Stimulated activated CD4-positive, alpha-beta T cell treated with anti-CD3 and anti-CD28 coated beads, Interleukin-1b, Interleukin-23, amount 100 ng/mL, for 48 hours (primary cell): ENCODE data around the gene MALRD1.
"Not testable (repeated sequence)": the region's sequence is repeated elsewhere in the genome, so short reads cannot be mapped to it uniquely, and the experiment has no call there.

Experiments
- DNase-seq: peaks from one replicate; pipeline ENCODE4 v3.0.0-alpha.2; 2020

MALRD1 gene

DNA sequence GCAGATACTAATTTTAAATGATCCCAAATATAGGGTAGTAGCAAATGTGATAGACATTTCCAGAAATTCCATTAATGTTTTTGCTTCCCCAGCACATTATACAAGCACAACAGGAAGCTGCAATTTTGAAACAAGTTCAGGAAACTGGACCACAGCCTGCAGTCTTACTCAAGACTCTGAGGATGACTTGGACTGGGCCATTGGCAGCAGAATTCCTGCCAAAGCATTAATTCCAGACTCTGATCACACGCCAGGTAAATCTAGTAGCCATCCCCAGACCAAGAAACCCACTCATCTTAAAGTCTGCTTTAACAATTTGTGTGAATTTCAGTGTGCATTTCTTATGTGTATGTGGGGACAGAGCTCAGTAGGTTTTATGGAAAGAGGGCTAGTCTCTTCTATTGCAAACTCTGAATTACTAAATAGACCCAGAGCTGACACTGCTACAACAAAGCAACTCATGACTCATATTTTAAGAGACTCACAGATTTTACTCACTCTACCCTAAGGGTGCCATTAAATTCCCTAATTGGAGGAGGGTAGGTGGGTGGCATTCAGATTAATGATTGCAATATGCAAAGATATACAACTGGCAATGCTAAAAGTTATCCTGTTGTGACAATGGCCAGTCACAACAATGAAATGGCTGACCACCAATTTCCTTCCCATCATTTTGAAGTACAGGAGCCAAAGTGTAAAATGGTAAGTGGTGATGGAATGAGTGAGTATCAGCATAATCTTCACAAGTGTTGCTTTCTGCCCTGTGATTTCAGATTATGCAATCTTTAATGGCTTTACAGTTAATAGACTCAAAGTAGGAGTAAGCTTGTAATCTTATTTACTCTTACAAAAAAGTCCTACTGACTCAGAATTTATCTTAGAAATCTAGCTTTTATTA is 450.0 kb downstream of the MALRD1 start:
- no peak for DNase-seq

DNA sequence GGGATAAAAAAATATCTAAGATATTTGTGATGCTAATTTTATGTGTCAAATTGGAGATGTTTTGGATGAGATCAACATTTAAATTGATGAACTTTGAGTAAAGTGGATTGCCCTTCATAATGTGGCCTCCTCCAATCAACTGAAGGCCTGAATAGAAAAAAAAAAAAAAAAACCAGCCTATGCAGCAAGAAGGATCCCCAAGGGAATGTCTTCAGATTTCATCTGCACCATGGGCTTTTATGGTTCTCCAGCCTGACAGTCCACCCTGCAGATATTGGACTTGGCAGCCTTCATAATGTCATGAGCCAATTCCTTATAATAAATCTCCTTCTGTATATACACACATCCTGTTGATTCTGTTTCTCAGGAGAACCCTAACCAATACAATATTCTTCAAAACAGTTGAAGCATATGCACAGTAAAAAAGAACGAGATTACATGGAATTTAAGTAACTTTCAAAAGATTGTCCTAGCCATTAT is 450.7 kb downstream of the MALRD1 start:
- no peak for DNase-seq

DNA sequence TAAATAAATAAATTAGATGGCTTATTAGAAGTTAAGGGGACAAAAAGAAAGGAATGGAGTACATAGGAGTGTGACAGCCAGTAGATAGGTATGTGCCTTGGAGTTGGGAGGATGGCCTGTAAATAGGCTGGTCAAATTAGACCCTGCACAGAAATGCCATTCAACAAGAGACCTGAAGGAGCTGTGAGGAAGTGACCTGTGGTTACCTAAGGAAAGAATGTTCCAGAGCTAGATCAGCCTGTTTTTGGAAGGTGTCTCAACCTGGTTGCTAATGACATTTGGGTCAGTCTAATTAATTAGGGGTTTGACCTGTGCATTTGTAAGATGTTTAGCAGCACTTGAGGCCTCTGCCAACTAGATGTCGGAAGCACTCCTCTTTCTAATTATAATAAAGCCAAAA is 452.4 kb downstream of the MALRD1 start:
- DNase-seq = no peak

DNA sequence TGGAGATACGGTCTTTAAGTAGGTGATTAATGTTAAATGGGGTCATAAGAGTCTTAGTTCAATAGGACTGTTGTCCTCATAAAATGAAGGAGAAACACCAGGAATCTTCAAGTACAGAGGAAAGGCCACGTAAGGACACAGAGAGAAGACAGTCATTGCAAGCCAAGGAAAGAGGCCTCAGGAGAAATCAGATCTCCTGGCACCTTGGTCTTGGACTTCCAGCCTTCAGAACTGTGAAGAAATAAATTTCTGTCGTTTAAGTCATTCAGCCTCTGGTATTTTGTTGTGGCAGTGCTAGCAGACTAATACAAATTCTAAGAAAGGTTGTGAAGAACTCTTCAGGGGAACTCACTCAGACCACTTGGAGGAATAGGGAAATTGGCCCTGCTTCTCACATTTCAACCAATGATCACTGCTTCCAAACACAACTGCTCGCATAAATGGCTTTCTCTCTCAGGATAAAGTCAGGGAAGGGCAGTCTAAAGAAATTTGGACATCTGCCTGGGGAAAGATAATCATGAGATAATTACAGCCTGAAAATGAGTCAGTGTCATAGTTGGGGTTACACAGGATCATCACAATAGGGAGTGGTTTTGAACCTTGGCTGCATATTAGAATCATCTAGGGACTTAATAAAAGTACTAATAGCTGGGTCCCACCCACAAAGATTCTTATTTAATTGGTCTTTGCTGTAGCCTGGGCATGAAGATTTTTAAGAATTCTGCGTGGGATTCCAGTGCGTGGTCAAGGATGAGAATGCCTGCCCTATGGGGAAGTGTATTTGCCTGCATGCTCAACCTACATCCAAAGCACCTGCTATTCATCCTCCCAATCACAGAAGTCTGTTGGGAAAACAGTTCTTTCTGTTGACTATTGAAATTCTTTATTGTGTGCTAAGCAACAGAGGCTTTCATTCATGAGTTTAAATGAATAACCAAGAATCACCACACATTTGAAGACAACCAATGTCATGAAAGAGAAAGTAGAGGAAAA is 457.0 kb downstream of the MALRD1 start:
- DNase-seq = no peak

DNA sequence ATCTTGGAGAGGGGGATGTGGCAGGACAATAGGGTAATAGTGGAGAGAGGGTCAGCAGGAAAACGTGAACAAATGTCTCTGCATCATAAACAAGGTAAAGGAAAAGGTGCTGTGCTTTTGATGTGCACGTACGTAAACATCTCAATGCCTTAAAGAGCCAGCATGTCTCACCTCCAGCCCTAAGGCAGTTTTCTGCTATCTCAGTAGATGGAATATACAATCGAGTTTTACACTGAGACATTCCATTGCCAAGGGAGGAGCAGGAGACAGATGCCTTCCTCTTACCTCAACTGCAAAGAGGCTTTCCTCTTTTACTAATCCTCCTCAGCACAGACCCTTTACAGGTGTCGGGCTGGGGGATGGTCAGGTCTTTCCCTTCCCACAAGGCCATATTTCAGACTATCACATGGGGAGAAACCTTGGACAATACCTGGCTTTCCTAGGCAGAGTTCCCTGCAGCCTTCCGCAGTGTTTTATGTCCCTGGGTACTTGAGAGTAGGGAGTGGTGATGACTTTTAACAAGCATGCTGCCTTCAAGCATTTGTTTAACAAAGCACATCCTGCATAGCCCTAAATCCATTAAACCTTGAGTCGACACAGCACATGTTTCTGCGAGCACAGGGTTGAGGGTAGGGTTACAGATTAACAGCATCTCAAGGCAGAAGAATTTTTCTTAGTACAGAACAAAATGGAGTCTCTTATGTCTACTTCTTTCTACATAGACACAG is 461.6 kb downstream of the MALRD1 start:
- not testable (repeated sequence) for DNase-seq

DNA sequence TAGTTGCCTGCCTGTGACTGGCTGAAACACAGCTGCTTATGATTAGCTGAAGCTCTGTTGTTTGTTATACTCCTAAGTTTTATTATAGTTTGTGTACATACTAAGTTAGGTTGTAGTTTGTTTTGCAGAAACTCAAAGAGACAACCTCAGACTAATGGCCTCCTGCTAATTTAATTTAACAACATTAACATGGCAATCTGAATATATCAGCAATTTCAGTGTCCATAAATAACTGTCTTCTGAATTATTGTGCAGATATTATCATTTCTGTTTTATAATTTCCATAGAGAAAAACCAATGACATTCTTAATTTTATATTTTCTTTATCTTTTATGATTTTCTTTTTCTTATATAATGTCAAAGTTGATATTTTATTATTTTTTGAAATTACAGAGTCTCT is 469.5 kb downstream of the MALRD1 start:
- no peak for DNase-seq

DNA sequence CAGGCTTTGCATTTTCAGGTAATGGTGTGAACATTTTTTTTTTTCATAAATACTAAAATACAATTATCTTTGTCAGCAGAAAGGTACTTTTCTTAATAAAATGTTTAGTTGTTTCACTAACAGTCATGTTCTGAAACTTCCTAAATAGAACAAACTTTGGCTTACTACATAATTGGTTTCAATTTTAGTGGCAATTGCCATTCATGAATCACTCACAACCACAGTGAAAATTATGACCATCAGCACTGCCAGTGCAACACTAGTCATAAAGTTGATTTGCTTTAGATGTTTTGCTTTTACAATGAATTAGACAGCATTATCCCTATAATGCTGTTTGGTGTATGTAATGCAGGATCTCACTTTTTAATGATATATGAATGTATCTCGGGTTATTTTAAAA is 470.0 kb downstream of the MALRD1 start:
- DNase-seq = no peak

DNA sequence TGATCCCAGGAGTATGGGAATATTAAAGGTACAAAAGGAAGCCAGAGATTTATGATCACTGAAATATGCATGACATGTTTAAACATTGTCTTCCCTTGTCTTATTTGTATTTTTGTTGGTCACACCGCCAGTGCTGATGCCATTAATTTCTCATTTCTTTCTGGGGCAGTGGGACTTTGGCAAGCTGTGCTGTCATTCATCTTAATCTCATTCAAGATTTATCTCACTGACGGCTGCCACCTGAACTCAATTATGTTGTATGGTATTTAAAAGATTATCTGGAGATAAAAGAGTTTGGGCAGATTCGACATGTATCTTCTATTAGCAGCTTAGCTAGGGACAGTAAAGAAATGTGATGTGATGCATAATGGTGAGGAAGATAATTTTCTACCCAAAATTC is 482.7 kb downstream of the MALRD1 start:
- no peak for DNase-seq

DNA sequence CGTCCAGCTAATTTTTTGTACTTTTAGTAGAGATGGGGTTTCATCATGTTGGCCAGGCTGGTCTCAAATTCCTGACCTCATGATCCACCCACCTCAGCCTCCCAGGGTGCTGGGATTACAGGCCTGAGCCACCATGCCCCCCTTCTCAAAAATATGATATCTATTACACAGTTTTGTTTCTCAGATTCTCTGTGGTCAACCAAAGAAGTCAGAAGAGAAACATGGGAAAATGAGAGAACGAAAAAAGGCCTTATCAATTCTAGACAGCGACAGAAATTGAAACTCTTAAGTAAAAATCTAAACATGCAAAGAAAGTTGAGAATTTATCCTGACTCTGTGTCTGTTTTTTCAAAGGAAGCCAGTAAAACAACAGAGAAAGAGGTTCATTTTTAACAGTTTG is 483.8 kb downstream of the MALRD1 start:
- no peak for DNase-seq

DNA sequence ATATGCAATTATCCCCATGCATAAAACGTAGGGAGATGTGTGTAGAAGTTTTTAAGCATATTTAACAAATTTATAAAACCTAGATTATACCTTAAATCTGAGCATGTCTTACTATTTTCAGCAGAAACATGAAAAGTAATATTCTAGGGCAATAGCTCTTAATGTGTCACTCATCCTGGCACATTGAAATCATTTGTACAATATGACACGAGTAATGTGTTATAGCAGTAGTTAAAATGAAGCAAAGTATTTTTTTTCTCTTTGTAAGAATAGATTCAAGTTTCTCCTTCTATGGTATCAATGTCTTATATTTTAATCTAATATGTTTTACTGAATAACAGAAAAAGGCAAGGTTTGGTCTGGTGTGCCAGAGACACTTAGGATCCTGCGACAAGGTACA is 492.7 kb downstream of the MALRD1 start:
- DNase-seq = no peak

DNA sequence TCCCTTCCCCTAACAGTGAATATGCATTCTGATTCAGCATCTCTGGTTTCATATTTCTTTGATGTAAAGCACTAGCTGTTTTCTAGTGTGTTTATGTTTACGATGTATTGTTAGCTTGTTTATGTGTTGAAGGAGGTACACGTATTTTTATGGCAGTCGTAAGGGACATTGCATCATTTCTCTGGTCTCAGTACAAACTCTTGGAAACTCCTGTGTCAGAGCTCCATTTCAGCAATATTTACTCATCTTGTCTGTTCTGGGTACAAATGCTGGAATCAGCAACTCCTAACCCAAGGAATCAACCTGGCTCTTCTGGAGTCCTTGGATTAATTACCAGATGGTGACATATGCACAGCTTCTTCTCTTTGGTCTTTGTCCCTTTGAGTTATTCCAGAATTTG is 497.6 kb downstream of the MALRD1 start:
- DNase-seq = no peak

DNA sequence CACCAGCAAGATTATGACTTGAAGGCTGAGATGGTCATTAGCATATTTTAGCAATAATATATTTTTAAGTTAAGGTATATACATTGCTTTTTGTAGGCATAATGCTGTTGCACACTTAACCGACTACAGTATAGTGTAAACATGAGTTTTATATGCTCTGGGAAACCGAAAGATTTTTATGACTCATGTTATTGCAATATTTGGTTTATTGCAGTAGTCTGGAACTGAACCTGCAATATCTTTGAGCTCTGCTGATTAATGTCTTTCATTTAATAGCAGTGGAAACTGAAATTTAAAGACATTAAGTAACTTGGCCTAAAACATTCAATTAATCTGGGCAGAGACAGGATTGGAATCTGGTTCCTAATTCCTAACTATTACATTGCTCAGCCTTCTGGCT is 500.9 kb downstream of the MALRD1 start:
- no peak for DNase-seq

DNA sequence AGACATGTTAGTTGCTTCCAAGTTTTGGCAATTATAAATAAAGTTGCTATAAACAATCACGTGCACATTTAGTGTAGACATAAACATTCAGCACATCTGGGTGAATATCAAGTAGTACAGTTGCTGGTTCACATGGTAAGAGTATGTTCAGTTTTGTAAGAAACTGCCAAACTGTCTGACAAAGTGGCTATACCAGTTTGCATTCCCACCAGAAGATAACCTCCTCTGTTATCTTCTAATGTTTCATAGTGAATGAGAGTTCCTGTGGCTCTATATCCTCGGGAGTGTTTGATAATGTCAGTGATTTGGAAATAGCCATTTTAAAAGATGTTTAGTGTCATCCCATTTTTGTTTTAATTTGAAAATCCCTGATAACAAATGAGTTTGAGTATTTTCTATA is 508.1 kb downstream of the MALRD1 start:
- DNase-seq = no peak

DNA sequence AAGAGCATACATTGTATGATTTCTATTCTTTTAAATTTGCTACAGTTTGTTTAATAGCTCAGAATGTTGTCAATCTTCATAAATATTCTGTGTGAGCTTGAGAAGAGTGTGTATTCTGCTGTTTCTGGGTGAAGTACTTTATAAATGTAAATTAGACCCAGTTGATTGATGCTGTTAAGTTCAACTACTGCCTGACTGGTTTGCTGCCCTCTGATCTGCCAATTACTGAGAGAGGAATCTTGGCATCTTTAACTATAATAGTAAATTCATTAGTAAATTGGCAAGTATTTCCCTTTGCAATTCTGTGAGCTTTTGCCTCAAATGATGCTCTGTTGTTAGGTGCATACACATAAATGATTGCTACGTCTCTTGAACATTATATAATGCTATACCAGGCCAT is 512.6 kb downstream of the MALRD1 start:
- DNase-seq = no peak

DNA sequence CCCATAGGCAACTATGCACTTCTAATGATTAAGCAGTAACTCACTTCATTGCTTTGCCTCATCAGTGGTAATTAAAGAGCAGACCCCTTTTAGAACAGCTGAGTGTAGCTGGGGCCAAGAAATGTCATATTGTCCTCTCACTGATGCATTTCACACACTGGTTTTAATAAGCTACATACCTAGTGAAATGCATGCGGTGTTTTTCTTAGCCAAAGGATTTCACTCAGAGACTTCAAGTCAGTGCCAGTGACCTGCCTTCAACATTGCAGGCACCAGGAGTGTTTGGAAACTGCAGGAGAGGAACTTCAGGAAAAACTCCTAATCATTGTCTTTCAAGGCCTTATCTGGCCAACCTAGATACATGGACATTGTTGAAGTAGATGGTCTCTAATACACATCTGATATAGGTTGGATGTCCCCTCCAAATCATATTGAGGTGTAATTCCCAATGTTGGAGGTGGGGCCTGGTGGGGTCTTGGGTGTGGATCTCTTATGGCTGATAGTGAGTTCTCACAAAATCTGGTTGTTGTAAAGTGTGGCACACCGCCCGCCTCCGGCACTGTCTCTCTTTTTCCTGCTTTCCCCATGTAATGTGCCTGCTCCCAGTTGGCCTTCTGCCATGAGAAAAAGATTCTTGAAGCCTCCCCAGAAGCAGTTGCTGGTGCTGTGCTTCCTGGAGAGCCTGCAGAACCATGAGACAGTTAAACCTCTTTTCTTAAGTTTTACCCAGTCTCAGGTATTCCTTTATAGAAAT is 515.0 kb downstream of the MALRD1 start:
- no peak for DNase-seq

DNA sequence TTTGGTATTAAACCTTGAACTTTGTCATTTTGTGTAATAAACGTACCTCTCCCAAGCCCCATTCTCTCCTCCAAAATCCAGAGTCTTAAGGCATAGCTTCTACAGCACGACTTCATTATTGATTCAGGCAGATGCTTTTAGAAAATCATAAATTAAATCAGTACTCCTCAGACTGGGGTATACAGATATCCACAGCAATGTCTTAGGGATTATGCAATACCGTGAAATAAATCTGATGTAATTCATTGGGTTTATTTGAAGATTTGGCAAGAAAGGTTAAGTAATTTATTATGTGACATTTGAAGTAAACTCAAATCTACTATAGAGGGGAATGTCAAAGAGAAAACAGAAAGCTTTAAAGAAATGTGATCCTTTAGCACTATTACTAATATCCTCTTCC is 521.5 kb downstream of the MALRD1 start:
- no peak for DNase-seq

DNA sequence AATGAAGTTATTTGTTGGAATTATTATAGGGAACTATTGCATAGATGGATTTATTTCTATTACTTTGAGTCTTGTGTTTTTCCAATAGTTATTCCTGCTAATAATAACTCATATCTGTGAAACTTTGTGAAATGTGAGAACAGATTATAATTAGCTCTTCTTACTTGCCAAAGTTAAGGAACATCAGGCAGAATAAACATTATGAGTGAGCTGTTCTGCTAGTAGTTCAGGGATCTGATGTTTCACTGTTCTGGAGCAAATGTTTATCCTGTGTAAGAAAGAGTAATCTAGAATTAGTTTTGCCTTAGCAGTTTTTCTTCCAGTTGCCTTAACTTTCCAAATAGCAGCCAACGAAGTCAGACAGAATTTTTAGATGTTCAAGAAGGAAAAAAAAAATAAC is 522.4 kb downstream of the MALRD1 start:
- DNase-seq = no peak

DNA sequence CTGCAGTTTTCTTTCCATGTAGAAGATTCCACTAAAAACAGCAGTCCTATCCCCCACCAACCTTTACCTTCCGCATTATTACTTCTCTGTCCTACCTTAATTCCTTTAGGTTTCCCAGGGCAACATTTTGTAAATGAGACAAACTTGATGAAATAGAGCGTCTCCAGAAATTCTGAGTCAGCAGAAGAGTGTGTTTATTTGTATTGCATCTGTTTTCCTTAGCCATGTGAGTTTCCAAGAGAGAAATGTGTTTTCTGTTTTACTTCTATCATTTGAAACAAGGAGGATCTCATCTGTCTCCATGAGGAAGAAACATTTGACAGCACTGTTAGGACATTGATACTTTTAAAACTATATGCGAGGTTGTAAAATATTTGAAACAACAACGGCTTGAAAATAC is 523.5 kb downstream of the MALRD1 start:
- no peak for DNase-seq

DNA sequence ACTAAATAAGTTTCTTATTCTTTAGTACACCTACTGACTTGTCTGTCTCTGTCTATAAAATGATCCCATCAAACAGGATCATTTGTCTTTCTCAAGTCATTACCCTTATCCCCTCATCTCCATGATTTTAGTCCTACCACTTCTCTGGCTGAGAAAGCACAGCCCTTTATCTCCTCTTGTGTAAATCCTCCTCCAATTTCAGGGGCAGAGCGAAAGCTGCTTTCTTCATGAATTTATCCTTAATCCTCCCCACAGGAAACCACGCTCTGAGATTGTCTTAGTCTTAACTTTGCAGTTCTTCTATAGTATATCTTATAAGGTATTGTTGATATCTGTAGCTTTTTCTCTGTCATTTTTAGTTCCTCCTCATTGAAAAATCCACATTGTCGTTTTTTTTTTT is 528.0 kb downstream of the MALRD1 start:
- DNase-seq = no peak

DNA sequence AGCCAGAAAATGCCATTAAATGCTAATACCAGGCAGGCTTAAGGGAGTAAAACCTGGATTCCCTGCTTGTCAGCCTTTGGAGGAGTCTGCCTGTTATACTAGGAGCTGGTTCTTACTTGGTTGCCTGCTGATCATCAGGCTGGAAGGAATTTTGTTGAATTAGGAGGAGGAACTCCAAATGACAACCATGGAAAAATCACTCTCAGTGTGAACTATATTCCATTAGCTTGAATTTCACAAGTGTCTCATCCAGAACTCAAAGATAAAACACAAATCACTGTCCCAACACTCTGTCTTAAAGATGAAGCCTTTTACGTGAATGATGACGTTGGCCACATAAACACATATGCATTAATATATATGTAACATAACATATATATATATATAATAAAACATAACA is 528.8 kb downstream of the MALRD1 start:
- DNase-seq = no peak

DNA sequence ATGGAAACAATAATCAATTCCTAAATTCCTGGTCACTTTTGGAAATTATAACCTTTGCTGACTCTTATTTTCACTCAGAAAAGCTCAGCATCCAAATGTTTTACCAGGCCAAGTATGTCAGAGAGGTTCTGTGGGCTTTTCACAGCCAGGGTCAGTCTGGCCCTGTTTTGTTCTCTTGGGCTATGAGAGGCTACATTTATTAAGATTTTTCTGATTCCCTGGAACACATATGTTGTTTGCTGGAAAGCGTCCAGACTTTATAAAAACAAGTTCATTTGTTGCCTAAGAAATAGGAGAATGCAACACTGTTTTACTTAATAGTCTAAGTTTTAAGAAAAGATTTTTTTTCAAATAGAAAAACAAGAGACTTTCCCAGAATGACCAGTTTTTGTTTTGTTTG is 529.2 kb downstream of the MALRD1 start:
- DNase-seq = no peak

DNA sequence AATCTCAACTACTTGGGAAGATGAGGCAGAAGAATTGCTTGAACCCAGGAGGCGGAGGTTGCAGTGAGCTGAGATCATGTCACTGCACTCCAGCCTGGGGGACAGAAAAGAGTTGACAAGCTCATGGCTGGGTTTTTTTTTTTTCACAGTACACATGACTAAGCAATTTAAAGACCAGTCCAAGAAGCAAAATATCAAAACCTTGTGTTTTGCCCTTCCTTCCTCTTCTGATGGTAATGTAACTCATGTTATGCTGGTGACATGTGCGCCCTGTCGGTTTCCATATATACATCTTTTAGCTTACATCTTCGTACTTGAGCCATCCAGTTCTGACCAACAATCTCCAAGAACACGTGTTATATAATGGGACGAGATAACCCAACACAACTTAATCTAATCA is 530.0 kb downstream of the MALRD1 start:
- no peak for DNase-seq
